ENCODE data around the gene MGAM2.

Gene MGAM2

DNA sequence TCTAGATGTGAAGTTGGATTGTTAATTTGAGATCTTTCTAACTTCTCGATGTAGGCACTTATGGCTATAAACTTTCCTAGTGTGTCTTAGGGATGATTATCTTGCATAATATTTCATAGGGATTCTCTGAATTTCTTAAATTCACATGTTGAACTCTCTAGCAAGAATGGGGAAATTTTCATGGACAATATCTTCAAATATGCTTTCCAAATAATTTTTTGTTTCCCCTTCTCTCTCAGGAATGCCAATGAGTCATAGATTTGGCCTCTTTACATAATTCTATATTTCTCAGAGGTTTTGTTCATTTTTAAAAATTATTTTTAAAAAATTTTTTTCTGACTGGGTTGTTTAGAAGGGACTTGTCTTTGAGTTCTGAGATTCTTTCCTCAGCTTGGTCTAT, 68.9 kb downstream of the MGAM2 start:
- no peak for DNase-seq

DNA sequence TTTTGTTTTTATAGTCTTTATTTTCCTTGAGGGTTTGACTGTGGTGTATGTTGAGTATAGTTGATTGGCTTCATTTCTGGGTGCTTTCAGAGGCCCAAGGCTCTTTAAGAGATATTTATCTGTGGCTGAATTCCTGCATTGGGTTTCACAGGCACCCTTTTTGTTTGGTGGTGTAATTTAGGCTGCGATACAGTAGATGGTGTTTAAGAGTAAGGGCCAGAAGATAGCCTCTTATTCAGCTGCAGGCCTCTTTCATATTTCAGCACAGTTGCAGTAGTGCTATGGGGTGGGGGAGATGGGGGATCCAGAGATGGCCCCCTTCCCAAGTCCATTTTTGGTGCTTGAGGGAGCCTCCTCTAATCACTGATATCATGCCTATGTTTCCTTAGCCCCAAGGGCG, 69.7 kb downstream of the MGAM2 start:
- DNase-seq, result no peak

DNA sequence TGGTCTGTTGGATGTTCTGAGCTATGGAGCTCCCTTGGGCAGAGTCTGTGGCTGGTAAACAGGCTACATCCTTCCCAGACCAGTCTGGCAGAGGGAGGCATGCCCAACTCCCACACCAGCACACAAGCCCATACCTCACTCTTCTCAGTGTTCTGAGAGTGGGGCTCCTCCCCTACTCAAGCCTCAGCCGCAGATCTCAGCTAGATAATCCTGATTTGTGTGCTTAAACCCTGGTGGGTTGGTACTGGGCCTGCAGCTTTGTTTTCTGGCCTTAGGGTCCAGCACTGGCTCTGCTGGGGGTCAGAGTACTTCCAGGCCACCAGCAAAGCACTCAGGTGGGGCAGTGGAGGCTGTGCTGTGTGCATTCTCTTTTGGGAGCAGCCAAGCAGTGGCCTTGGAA, 70.4 kb downstream of the MGAM2 start:
- DNase-seq, result no peak

DNA sequence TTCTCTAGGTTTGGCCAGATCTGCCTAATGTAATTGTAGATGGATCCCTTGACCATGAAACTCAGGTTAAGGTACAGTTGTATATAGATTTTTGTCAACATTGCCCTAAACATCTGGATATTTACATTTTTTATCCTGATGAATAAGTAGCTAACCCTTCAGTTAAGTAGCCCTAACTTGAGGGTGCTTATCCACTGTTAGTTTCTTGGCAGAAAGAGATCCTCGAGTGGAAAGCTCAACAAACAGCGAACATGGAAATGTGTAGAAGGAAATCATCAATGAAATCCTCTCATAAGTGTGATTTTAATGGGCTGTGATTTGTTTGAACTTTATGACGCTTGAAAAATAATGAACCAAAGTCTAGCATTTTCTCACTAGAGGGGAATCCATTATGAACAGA, 73.6 kb downstream of the MGAM2 start:
- DNase-seq, result no peak

DNA sequence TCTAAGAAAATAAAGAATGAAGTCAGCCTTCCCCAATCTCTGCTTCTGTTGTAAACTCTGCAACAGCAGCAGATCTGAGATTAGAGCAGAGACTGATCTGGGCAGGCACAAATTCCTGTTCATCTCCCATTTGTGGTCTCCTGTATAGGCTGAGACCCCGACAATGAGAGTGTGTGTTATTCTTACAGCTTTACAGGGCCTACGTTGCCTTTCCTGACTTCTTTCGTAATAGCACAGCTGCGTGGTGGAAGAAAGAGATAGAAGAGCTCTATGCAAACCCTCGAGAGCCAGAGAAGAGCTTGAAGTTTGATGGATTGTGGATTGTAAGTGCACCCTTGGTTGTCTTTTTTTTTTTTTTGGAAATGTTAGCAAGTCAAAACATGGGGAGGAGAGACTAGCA, 74.3 kb downstream of the MGAM2 start:
- DNase-seq, result no peak

DNA sequence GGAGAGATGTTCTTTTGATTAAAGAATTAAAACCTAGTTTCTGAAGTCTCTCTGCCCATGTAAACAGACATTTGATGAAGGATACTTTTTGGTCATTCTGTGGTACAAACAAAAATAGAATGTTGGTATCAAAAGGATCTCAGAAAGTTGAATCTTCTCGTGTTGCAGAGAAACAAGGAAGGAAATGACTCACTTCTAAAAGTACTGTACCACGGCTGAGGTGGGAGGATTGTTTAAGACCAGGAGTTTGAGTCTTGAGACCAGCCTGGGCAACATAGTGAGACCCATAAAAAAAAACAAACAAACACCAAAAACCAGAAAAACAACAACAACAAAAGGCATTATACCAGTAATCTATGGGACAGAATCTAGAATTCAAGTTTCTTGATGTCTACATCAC, 76.6 kb downstream of the MGAM2 start:
- DNase-seq, result no peak

DNA sequence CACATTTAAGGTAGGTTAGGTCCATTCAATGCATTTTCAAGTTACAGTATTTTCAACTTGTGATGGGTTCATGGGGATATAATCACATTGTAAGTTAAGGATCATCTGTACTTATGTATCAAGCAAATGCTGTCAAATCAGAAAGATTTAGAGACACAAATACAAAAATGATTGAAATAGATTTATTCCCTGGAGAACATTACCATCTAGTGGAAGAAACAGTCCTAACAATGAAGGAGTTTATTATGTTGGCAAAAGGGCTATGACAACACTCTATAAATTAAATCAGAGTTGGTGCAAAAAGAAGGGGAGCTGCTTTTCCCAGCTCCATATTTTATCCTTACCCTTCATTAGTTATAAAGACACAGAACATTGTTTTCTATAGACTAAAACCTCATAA, 77.3 kb downstream of the MGAM2 start:
- DNase-seq, result no peak

DNA sequence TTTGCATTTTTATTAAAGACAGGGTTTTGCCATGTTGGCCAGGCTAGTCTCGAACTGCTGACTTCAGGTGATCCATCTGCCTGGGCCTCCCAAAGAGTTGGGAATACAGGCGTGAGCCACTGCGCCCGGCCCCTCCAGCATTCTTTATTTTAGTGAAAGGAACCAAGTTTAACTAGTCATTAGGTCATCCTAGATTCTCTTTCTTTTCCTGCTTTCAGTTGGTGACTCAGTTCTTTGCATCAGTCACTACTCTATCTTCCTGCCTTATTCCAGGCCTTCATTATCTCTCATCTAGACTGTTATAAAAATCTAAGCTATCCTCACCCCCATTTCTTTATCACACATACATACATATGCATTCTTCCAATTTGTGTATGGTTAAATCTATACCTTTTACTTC, 82.7 kb downstream of the MGAM2 start:
- no peak for DNase-seq

DNA sequence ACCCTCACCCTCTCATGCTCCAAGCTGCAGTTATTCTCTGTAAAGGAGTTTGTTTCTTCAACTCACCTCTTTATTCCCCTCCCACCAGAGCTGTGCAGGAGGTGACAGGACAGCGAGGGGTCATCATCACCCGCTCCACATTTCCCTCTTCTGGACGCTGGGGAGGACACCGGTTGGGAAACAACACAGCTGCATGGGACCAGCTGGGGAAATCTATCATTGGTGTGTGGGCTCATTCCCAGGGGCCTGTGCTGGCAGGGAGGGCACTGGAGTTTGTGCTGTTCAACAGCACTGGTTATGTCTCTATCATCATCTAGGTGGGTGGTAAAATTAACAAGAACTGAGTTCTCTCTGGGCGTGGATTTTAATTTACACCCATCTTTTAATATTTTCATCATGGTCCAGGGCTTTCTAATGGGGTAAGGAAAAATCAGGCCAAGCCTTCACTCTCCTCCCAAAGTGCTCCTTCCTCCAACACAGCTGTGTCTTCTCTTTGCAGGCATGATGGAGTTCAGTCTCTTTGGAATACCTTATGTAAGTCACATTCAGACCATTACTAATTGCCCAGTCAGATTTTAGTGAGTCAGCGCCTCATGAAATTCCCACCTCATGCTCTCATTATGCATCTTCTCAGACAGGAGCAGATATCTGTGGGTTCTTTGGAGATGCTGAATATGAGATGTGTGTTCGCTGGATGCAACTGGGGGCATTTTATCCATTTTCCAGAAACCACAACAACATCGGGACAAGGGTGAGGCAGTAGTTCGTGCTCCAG, 84.7 kb downstream of the MGAM2 start:
- no peak for DNase-seq

DNA sequence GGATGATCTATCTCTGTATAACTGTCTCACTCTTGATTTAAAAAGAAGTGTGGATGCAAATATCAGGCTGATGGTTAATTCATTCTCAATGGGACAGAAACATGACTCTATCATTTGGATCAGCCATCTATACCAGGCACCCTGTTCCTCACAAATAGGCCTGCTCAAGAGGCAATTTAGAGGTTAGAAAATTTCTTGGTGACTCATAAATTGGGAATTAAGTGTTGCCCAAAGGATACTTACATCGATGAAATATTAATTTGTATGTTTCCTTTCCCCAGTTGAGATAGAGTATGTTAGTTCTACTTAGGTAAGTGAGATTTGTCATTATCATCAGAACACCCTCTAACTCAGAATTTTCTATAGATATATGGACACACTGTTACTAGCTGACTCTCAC, 88.7 kb downstream of the MGAM2 start:
- DNase-seq, result no peak

DNA sequence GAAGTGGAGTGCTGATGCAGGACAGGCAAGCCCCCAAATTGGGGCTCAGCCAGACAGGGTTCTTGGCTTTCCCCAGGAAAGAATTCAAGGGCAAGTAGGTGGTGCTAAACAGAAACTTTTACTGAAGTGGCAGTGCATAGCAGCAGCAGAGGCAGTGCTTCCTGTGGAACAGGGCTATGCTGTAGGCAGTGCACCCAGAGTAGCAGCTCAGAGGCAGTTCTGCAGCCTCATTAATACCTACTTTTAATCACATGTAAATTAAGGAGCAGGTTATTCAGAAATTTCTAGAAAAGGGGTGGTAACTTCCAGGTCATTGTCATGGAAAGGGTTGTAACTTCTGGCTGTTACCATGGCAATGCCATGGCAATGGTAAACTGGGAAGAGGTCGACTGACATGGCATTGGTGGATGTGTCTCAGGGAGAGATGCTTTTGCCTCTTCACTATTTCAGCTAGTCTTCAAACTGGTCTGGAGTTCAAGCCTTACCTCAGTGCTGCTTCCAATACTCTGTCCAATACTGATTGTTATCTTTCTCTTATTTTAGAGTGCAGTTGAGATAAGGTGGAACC, 117.1 kb downstream of the MGAM2 start:
- no peak for DNase-seq

DNA sequence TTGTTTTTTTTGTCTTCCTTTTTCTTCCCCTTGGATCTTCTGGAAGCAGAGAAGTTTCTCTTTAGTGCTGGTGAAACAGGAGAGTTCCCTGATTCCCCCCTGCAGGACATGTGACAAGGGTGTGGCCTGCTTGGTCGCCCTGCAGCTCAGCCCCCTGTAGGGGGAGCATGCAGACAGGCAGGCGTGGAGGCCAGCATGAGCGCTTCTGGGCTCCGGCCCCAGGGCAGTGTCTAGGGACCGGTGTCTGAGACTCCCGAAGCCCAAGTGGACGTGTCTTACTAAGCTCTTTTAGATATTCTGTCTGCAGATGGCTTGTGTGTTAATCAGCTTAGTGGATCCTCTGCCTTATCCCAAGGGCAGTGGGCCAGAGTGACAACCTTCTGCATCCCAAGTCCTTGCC, 120.2 kb downstream of the MGAM2 start:
- no peak for DNase-seq

DNA sequence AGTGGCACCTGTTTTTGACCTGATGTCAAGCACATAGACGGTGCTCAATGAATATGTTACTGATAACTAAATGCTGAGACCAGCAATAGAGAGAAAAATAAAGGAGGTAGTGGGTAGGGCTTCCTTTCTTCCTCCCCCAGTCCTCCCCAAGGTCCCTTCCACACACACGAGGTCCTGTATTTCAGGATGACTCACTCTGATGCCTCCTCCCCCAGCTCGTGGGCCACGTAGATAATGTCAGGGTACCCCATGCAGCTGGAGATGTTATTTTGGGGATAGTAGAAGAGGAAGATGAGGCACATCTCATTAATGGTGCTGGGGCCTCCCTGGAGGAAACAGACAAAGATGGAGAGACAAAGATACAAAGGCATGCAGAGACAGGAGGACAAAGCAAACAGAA, 129.0 kb downstream of the MGAM2 start:
- no peak for DNase-seq

DNA sequence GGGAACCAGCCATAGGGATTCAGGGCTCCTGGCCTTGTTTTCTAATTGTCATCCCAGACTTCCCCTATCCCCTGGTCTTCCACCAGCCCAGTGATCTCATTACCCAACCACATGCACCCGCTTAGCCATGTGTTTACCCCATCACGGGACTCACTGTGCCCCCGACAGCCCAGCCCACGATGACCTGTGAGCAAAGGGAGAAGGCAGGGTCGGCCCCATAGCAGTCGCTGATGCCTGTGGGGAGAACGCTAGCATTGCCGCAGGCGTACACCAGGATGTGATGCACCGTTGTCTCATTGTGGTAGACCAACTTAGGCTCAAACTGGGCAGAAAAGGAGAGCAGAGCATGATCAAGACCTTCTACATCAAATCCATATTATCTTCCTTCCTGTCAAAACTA, 132.3 kb downstream of the MGAM2 start:
- DNase-seq, result no peak

DNA sequence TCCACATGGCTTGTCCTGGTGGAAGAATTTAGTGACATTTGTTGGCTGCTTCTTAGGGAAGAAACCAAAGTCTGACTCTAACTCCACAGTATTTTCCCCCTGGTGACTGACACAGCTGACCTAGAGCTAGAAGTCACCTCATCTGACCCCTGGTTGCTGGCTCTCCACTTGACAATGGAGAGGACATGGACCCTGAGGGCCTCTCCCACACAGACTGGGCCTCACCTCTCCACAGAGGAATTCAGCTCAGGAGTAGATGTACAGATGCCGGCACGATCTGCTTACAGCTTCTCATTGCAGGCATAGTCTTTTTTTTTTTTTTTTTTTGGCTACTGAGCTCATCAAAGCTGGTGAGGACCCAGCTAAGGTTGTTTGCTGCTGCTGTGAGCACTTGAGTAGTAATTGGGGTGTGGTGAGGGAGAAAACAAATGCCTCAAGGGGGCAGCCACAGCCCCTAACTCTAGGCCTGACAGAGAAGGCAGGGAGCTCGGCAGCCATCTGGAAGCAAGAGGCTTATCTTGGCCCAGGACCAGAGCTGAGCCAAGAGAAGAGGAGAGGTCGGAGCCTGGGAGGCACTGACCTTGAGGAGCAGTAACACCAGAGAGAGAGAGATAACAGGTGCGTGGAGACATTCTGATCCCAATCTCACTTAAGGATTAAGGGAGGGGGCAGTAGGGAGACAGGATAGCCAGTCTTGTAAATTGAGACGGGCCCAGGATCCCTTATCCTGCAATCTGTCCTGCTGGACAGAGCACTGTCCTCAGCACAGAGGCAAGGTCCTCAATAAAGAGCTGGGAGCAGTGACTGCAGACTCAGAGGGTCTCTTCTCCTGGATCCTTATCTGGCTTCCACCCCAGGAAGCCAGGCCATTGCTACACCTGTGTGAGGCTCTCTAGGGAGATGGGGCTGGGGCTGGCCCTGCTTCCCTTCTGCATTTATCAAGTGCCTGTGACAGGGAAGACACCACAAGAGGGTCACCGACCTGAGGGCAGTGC, 136.9 kb downstream of the MGAM2 start:
- no peak for DNase-seq

DNA sequence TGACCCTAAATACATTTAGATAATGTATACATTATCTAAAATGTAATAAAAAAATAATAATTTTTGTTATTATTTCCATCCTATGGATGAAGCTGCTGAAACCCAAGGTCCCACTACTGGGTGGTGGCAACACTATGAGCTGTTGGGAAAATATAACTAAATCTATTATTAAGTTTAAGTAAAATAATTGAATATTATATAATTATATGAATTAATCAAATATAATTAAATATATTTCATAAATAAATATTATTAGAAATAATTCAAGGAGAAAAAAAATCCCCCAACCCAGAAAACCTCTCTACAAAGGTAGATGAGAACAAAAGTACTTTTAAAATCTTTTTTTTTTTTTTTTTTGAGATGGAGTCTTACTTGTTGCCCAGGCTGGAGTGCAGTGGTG, 138.4 kb downstream of the MGAM2 start:
- no peak for DNase-seq

DNA sequence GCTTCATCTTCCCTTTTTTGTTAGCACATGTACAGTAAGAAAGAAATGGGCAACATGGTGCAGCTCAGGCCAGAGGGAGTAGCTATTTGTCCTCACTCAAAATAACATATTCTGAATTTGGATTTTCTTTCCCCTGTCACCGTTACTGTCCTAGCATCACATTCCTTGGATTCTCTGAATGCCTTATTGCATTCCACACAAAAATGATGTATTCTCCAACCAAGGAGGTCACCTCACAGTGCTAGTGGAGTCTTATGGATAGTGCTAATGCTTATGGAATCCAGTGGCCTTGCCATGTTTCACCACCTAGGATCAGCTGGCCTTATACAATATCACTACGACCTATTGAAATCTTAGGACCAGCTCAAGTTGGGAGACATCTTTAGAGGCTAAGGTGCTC, 139.2 kb downstream of the MGAM2 start:
- DNase-seq, result no peak

DNA sequence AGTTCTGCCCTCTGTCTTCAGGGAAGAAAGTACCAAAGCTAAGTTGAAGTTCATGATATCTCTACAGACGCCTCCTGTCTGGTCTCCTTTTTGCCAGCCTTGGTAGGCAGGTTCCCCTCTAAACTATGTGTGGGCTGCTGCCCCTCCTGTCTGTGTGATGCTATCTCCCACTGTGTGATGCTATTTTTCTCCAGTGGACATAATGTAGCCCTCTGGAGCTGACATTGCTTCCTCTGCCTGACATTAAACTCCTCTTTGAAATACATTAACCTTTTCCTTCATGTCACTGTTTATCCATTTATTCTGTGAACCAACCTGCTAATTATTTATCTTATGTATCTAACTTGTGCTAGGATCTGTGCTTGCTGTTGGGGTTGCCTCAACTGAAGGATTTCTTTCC, 146.4 kb downstream of the MGAM2 start, which contains the start of gene PRSS58:
TSS of gene PRSS58 (minus strand) at position 101 of the 400 bp plus-strand sequence. CDS start 351 bp downstream, outside the sequence.
- DNase-seq, result no peak

DNA sequence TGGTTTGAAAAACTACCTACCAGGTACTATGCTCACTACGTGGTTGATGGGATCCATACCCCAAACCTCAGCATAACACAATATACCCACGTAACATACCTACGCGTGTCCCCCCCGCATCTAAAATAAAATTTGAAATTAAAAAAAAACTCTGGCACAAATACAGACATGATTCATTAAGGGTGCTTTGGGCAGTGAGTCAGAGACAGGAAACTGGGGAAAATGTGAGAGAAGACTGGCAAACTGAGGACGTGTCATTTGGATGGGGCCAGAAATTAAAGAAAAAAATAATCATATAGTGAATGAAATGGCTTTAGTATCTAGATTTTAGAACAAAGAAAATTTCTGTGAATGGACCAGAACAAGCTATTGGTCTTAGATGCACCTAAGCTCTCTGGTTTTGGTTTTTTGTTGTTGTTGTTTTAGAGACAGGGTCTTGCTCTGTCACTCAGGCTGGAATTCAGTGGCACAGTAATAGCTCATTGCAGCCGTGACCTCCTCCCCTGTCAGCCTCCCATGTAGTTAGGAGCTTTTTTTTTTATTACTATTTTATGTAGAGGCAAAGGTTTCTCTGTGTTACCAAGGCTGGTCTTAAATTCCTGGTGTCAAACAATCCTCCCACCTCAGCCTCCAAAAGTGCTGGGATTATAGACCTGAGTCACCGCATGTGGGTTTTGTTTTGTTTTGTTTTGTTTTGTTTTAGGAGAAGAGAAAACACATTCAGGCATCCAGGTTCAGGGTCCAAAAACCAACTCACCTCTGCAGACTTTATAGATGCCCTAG, 152.3 kb downstream of the MGAM2 start:
- no peak for DNase-seq

All from stimulated activated CD4-positive, alpha-beta T cell treated with anti-CD3 and anti-CD28 coated beads, Interleukin-2, amount 100 ng/mL, for 48 hours (primary cell).